ENCODE results near the gene TCOF1.

The TCOF1 gene

GRCh38 chr5:150323092-150323491 is 34.4 kb upstream of the TCOF1 start:
- no peak for DNase-seq

- no peak for DNase-seq
These were observed 33.7 kb upstream of the TCOF1 start for GRCh38 chr5:150323819-150324218.

GRCh38 chr5:150325426-150325825 is 32.1 kb upstream of the TCOF1 start:
- no peak for DNase-seq

GRCh38 chr5:150326707-150327106 is 30.8 kb upstream of the TCOF1 start:
- no peak for DNase-seq

- DNase-seq = no peak
These were observed 30.4 kb upstream of the TCOF1 start for GRCh38 chr5:150327139-150327538.

GRCh38 chr5:150328515-150328914 is 29.0 kb upstream of the TCOF1 start:
- no peak for DNase-seq

- DNase-seq = no peak
These were observed 28.5 kb upstream of the TCOF1 start for GRCh38 chr5:150329038-150329437.

- DNase-seq = no peak
These were observed 27.3 kb upstream of the TCOF1 start for GRCh38 chr5:150329881-150330876.

- no peak for DNase-seq
These were observed 24.1 kb upstream of the TCOF1 start for GRCh38 chr5:150333400-150333799.

- no peak for DNase-seq
These were observed 21.7 kb upstream of the TCOF1 start for GRCh38 chr5:150335778-150336177.

GRCh38 chr5:150338546-150338945 is 19.0 kb upstream of the TCOF1 start:
- no peak for DNase-seq

- no peak for DNase-seq
These were observed 18.3 kb upstream of the TCOF1 start for GRCh38 chr5:150339165-150339564.

GRCh38 chr5:150339841-150340240 is 17.7 kb upstream of the TCOF1 start:
- no peak for DNase-seq

GRCh38 chr5:150340614-150341255 is 16.8 kb upstream of the TCOF1 start:
- no peak for DNase-seq

GRCh38 chr5:150341331-150341730 is 16.2 kb upstream of the TCOF1 start:
- no peak for DNase-seq

GRCh38 chr5:150341989-150342388 is 15.5 kb upstream of the TCOF1 start:
- no peak for DNase-seq

GRCh38 chr5:150342583-150342982 is 14.9 kb upstream of the TCOF1 start:
- DNase-seq = no peak

- DNase-seq = no peak
These were observed 13.4 kb upstream of the TCOF1 start for GRCh38 chr5:150343994-150344631.

GRCh38 chr5:150345716-150346115 is 11.8 kb upstream of the TCOF1 start:
- no peak for DNase-seq

GRCh38 chr5:150346592-150346991 is 10.9 kb upstream of the TCOF1 start:
- no peak for DNase-seq

GRCh38 chr5:150347003-150347402 is 10.5 kb upstream of the TCOF1 start:
- DNase-seq = no peak

- DNase-seq = no peak
These were observed 10.0 kb upstream of the TCOF1 start for GRCh38 chr5:150347451-150347850.

- DNase-seq = no peak
These were observed 7.7 kb upstream of the TCOF1 start for GRCh38 chr5:150349681-150350275.

Data from DMS153 (cell line).